Tibial nerve (tissue), 4 donors: Measurements from ENCODE around the gene IGFALS.

ENCODE experiments used
- EP300 ChIP-seq, 2 donors: sonication (generic); formaldehyde crosslinking; IDR thresholded peaks; one replicate each; pipeline ENCODE4 v1.6.1; 2017; ENCODE audit warnings: antibody characterized with exemption in 2 of 2, mild to moderate bottlenecking in 1 of 2
- POLR2A ChIP-seq, 2 donors: fragments of 450-650 bp; IDR thresholded peaks; one replicate each; pipeline ENCODE4 v1.6.1; 2017; ENCODE audit warnings: antibody characterized with exemption in 2 of 2, mild to moderate bottlenecking in 2 of 2, moderate library complexity in 2 of 2
- TF ChIP-seq, protein P1 (sequence below), 5 experiments: fragments of 200-600 bp in 3 of 5; fragments of 450-650 bp in 2 of 5; sonication (generic) in 3 of 5; IDR thresholded peaks; one replicate each; pipeline ENCODE4 v1.5.1; 2016 to 2019; ENCODE audit warnings: antibody characterized with exemption in 5 of 5, mild to moderate bottlenecking in 3 of 5, moderate library complexity in 2 of 5

DNA sequence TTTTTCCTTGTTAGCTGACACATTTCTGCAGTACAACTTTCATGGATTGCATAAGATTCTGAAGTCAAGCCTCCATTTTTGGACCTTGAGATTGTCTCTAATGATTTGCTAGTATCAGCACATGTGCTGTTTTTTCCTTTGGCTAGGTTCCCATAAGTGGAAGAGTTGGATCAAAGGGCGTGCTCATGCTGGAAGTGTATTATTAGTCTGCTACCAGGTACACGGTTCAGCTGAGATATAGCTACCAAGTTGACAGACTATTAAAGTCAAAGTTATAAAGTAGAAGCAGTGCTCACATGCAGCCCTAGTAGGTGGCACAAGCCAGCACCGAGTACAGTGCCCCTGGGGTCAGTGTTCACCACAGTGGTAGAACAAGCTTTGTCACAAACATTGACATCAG is 36.7 kb upstream of the IGFALS start:
- TF ChIP-seq, protein P1, sequence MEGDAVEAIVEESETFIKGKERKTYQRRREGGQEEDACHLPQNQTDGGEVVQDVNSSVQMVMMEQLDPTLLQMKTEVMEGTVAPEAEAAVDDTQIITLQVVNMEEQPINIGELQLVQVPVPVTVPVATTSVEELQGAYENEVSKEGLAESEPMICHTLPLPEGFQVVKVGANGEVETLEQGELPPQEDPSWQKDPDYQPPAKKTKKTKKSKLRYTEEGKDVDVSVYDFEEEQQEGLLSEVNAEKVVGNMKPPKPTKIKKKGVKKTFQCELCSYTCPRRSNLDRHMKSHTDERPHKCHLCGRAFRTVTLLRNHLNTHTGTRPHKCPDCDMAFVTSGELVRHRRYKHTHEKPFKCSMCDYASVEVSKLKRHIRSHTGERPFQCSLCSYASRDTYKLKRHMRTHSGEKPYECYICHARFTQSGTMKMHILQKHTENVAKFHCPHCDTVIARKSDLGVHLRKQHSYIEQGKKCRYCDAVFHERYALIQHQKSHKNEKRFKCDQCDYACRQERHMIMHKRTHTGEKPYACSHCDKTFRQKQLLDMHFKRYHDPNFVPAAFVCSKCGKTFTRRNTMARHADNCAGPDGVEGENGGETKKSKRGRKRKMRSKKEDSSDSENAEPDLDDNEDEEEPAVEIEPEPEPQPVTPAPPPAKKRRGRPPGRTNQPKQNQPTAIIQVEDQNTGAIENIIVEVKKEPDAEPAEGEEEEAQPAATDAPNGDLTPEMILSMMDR (IDR thresholded peaks at IDR 0.05) = no peak
- TF ChIP-seq POLR2A (IDR thresholded peaks at IDR 0.05) = no peak
- no peak for TF ChIP-seq EP300 (IDR thresholded peaks at IDR 0.05)
